Measurements from ENCODE around the gene FAM124B.

- TF ChIP-seq CTCF (optimal IDR thresholded peaks at IDR 0.05 in 1 of 3, IDR thresholded peaks at IDR 0.05 in 1 of 3, conservative IDR thresholded peaks at IDR 0.05 in 1 of 3; ENCODE audit: extremely low read depth in 1 of 3, insufficient read depth in 2 of 3, low read length in 3 of 3) (no peak), EZH2 (IDR thresholded peaks at IDR 0.05; ENCODE audit: low read length) (no peak)
These were observed 58.7 kb downstream of the FAM124B start for GRCh38 chr2:224343226-224343625.

Measured in keratinocyte (primary cell).